T-helper 2 cell (primary cell): Measurements from ENCODE around the gene GRM5.

Source experiments
- DNase-seq, 5 experiments: peaks; one replicate each; pipeline versions ENCODE4 v3.0.0 to v3.0.0-alpha.2; 2012 to 2022

GRM5 gene

GRCh38 chr11:88831303-88831890 lies 234.4 kb downstream of the GRM5 start:
- DNase-seq: no peak

- no peak for DNase-seq
These were observed 238.6 kb downstream of the GRM5 start for GRCh38 chr11:88827018-88827676.

DNA sequence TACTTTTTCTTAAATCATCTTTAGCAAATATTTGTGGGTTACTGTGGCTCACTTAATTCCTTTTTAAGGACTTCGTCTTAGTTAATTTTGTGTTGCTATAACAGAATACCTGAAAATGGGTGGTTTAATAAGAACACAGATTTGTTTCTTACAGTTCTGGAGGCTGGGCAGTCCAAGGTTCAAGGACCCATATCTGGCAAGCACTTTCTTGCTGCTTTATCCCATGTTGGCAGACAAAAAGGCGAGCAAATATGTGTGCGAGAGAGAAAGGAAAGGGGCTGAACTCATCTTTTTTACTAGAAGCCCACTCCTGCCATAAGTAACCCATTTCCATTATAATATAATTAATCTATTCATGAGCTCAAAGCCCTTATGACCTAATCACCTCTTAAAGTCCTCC lies 246.2 kb downstream of the GRM5 start:
- no peak for DNase-seq

DNA sequence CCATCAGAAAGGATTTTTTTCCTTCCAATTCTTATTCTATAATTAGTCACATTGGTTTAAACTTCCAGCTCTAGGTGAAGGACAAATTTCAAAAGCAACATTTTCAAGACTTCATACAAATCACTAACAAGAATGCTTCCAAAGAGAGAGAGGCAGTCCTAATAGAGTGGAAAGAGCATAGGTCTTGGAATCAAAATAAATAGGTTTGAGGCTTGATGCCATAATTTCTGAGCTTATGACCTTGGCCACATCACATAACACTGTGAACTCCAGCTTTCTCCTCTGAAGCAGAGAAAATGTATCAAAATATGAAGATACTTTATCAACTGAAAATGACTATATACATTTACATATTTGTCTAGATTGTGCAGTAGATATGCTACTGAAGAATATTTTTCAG lies 246.8 kb downstream of the GRM5 start:
- DNase-seq: no peak

DNA sequence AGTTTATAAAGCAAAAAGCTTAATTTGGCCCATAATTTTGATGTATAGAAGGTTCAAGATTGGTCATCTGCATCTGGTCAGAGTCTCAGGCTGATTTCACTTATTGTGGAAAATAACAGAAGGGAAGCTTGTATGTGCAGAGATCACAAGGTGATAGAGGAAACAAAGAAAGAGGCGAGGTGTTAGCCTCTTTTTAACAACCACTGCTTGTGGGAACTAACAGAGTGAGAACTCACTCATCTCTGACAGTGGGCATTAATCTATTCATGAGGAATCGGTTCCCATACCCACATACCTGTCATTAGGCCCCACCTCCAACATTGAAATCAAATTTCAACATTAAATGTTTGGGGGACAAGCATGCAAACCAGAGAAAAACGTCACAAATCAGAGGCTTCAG lies 250.3 kb downstream of the GRM5 start:
- no peak for DNase-seq

DNA sequence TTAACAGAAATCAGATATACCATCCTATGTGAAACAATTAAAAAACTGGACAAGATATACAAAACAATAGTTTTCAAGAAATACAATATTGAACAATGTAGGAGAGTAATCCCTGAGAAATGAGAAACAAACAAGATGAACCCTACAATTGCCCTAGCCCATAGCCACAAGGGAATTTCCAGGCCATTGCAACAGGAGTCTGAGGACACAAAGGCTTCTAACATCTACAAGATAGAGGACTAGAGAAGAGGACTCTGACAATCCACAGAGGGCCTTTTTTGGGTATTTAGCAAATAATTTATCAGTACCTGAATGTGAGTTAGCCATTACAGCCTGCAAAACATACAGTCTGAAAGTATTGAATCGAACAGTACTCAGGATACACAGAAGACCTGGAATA lies 251.7 kb downstream of the GRM5 start:
- no peak for DNase-seq

- DNase-seq: peak in 1 of 5 experiments; percentile 1
These were observed 252.4 kb downstream of the GRM5 start for GRCh38 chr11:88813233-88813915.

GRCh38 chr11:88810420-88811097 lies 255.2 kb downstream of the GRM5 start:
- no peak for DNase-seq

DNA sequence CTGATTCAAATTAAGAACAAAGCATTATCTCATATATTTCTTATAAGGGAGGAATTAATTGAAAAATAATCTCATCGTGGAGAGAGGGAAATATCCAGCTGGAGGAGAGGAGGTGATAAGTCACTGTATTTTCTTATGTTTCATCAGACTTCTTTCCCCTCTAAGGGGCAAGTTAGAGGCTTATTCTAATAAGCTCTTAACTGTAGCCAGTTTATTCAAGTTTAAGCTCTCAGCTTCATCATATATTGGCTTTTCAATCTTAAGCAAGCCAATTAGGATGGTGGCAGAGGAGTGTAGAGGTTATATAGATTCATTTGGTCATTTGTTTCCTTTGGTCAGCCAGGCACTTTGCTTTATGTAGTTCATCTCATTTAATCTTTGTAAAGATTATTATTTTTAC lies 256.7 kb downstream of the GRM5 start:
- no peak for DNase-seq

GRCh38 chr11:88807349-88807748 lies 258.4 kb downstream of the GRM5 start:
- DNase-seq: no peak

DNA sequence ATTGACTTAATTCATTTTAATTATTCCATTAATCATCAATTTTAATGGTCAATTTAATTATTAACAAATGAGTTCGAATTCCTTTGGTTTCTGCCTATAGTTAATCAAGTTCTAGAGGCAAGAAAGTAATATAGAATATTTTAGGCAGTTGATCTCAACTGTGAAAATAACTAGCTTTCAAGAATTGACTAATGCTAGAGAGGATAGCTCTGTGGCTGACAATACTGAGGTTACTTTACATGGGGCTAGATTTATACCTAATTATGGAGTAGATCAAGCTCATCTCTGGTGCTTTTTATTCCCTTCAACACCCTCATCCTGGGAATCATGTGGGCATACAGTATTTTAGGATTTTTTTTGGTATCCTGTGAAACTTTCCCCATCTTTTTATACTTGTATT lies 259.4 kb downstream of the GRM5 start:
- DNase-seq: no peak

DNA sequence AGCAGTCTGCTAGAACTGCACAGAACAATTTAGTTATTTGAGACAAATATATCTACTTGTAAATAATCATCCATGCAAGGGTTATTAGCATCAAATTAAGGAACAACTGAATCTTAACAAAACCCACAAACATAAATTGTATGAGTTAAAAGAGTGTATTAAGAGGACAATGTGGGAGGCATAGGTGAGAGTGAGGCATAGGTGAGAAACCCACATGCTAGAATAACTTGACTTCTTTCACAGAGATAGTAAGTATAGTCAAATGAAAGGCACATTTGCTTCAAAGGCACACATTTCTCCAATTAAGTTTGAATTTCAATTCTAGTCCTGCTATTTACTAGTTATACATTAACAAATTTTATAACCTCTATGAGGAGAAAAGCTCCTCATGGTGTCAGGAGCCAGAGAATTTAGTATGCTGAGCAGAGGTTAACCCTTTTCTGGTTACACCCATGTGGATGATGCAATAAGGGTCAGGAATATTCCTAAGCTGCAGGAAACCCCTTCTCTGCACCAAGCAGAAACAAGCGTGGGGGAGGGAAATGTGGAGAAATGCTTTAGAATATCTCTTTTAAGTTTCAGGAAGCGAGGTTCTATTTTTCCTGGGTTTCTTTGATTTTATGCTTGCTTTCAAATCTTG lies 264.2 kb downstream of the GRM5 start:
- no peak for DNase-seq

DNA sequence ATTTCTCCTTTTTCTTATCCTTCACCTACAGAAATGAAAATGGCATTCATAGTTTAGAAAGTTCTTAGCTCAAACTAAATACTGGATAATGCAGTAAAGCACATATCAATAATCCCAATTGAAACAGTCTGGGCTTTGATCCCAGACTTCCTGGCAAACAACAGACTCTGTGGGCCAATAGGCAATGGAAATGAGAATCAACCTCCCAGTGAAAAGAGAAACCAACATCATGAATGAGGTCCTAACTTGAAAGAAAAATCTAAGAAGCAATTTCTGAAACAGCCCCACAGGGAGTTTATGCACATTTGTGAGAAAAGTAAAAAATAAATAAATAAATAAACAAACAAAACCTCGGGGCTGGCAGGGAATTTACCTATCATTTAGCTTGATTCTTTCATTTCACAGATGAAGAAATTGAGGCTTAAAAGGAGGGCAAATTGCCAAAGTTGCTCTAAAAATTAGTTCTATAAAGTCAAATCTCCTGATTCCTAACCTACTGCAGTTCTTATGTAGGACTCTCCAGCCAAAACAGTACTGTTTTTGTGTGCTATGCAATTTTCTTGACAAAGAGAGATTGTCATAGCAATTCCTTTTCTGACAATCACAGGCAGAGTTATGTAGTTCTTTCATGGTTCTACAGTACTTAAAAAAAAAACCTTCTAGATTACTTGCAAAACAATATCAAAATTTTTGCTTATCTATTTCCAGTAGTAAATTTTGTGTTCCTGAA lies 265.8 kb downstream of the GRM5 start:
- DNase-seq: no peak

- DNase-seq: no peak
These were observed 275.6 kb downstream of the GRM5 start for GRCh38 chr11:88790182-88790581.

DNA sequence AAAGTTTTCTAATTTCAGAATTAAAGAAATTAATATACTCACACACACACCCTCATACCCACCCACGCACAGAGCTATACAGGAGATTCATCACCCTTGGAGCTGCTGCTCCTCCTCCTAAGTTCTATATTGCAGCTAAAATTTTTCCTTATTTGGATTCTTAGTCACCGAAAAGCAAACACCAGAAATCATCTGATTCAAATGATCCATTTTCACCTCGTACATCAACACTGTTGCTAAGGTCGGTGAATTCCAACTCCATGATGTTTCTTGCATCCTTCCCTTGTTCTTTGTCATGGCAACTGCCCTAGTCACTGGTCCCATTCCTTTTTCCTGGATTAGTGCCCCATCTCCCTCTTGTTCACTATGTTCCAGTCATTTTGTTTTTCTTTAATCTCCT lies 286.2 kb downstream of the GRM5 start:
- DNase-seq: no peak

DNA sequence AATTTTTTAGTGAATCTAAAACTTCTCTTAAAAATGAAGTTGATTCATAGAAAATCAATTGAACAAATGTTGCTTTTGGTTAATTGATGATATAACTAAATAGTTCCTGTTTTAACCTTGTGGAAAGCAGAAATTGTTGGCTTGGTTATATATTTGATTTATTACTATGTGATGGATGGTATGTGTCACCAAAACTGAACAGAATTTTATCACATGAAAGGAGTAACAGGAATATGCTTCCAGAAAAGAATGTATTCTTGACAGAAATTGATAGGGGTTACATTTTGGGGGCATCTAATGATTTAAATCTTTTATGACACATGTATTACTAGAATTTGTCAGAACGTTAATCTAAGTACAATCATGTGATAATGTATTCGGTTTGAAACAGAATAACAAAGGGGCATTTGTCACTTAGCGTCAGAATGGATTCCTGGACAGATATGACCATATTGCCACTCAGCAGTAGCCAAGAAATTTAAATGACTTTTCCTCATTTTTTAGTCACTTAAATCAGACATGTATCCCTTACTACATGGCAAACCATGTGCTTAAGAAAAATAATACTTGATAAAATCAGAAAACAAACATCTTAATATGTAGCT lies 295.2 kb downstream of the GRM5 start:
- DNase-seq: no peak

GRCh38 chr11:88744140-88744539 lies 321.6 kb downstream of the GRM5 start:
- no peak for DNase-seq

- DNase-seq: no peak
These were observed 326.3 kb downstream of the GRM5 start for GRCh38 chr11:88739524-88739923.

DNA sequence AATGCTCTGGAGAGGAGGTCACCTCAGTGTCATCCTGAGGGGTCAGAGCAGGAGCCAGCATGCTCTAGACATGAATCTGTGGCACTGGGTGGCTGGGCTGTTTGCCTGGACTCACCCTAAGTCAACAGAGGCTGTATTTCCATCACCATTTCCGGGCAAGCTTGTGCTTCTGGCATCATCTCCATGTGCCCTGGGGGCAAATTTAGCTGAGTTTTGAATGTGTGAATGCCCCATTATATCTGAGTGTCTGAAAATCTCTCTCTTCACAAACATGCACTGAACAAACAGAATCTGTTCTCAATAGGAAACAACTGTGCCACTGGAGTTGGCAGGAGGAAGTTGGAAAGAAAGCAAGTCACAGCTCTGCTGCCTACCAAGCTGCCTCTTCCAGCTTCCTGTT lies 356.2 kb downstream of the GRM5 start:
- DNase-seq: no peak

DNA sequence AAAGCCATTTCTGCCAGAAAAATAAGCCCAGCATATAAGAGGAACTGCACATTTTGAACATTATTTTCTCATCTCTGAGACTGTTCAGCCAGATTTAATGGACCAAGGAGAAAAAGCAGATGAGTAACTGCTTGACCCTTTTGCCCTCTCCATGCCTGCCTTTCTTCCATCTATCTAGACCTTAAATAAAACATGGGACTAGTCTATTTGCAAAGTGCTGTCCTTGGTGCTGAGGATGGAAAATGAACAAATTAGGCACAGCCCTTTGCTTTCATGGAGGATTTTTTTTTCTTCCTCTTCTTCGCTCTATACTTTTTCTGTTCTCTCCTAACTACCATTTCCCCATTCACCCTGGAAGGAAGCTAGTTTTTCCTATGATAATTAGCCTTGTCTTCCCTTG lies 361.3 kb downstream of the GRM5 start:
- DNase-seq: no peak

DNA sequence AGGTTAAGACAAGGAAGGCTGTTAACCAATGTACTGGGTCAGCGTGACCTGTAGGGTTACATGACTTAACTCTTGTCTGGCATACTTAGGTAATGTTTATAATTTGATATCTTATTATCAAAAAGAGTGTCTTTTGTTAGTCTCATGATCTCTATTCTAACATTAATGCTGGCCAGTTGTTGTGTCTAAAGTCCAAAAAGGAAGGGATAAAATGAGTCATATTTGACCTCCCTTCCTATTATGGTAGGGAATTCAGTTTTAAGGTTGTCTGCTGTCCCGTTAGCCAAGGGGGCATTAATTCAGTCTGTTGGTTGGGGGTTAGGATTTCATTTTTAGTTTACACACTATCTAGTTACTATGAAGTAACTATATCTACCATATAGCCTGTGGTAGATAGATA lies 364.0 kb downstream of the GRM5 start:
- no peak for DNase-seq

- no peak for DNase-seq
These were observed 368.6 kb downstream of the GRM5 start for GRCh38 chr11:88697139-88697538.
